ENCODE measurements around the gene EPHA10.
"Not testable (repeated sequence)": the region's sequence is repeated elsewhere in the genome, so short reads cannot be mapped to it uniquely, and the experiment has no call there.

Gene EPHA10

GRCh38 chr1:37746806-37747205 lies 18.1 kb downstream of the EPHA10 start:
- DNase-seq (ENCODE audit: low read depth), result no peak
- TF ChIP-seq CTCF (conservative IDR thresholded peaks at IDR 0.05; ENCODE audit: low read depth, low read length), result no peak
- H3K4me3 ChIP-seq (ENCODE audit: low read length), result no peak overlapping the region

GRCh38 chr1:37741662-37742061 lies 23.3 kb downstream of the EPHA10 start:
- TF ChIP-seq CTCF (conservative IDR thresholded peaks at IDR 0.05; ENCODE audit: low read depth, low read length), result no peak

GRCh38 chr1:37741130-37741529 lies 23.8 kb downstream of the EPHA10 start:
- no peak for DNase-seq (ENCODE audit: low read depth)
- TF ChIP-seq CTCF (conservative IDR thresholded peaks at IDR 0.05; ENCODE audit: low read depth, low read length), result no peak
- H3K4me3 ChIP-seq (ENCODE audit: low read length), result no peak overlapping the region

More at GRCh38 chr1:37741662-37742061, 23.3 kb downstream of the EPHA10 start:
- H3K4me3 ChIP-seq (ENCODE audit: low read length), result no peak overlapping the region
- DNase-seq (ENCODE audit: low read depth), result no peak

GRCh38 chr1:37739222-37739621 lies 25.7 kb downstream of the EPHA10 start:
- H3K4me3 ChIP-seq (ENCODE audit: low read length), result no peak overlapping the region
- DNase-seq (ENCODE audit: low read depth), result no peak
- TF ChIP-seq CTCF (conservative IDR thresholded peaks at IDR 0.05; ENCODE audit: low read depth, low read length), result no peak

- DNase-seq (ENCODE audit: low read depth); H3K4me3 ChIP-seq (ENCODE audit: low read length): not testable (repeated sequence)
Observed at GRCh38 chr1:37738619-37739018, 26.3 kb downstream of the EPHA10 start.

GRCh38 chr1:37737975-37738374 lies 26.9 kb downstream of the EPHA10 start:
- H3K4me3 ChIP-seq (ENCODE audit: low read length); DNase-seq (ENCODE audit: low read depth): not testable (repeated sequence)

- H3K4me3 ChIP-seq (ENCODE audit: low read length), result no peak overlapping the region
- TF ChIP-seq CTCF (conservative IDR thresholded peaks at IDR 0.05; ENCODE audit: low read depth, low read length), result no peak
- no peak for DNase-seq (ENCODE audit: low read depth)
Observed at GRCh38 chr1:37734629-37735591, 30.0 kb downstream of the EPHA10 start.

GRCh38 chr1:37732111-37732780 lies 32.7 kb downstream of the EPHA10 start:
- no peak overlapping the region for H3K4me3 ChIP-seq (ENCODE audit: low read length)
- DNase-seq (ENCODE audit: low read depth), result no peak
- no peak for TF ChIP-seq CTCF (conservative IDR thresholded peaks at IDR 0.05; ENCODE audit: low read depth, low read length)
